ENCODE measurements around the gene USH1C.

The USH1C gene

DNA sequence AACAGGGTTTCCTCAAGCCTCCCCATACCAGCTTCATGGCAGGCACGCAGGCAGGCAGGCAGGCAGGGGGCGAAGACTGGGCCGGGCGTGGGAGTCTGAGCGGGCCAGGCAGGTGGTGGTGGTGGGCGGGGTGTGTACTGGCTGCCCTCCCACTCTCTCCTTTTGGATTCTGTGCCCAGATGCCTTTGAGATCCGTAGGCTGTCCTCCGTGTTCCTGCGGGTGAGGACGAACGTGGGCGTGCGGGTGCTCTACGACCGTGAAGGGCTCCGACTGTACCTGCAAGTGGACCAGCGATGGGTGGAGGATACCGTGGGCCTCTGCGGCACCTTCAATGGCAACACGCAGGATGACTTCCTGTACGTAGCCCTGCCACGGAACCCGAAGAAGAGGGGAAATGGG, 25.8 kb upstream of the USH1C start:
- DNase-seq (ENCODE audit: low spot score): no peak

GRCh38 chr11:17568944-17569343, 24.7 kb upstream of the USH1C start:
- DNase-seq (ENCODE audit: low spot score): no peak

- DNase-seq (ENCODE audit: low spot score): no peak
These were observed 20.4 kb upstream of the USH1C start for GRCh38 chr11:17564687-17565042.

GRCh38 chr11:17563961-17564686, 19.9 kb upstream of the USH1C start:
- DNase-seq (ENCODE audit: low spot score): no peak

DNA sequence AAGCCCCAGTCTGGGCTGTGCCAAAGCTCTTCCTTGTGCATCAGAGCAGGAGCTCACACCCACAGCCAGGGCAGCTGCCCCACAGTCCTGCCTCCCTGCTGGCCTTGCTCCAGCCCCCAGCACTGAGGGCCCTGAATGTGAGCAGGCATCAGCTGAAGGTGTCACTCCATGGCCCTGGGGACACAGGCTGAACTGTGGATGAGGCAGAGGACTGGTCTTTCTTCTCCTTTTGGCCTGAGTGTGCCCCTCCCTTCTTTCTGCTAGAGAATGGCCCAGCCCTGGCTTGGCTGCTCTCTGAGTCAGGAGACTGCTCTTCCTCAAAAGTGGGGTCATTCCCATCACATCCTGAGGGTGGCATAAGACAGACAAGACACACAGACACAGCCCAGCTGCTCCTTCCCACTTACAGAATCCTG, 19.0 kb upstream of the USH1C start:
- no peak for DNase-seq (ENCODE audit: low spot score)

GRCh38 chr11:17561526-17561925, 17.3 kb upstream of the USH1C start:
- no peak for DNase-seq (ENCODE audit: low spot score)

- DNase-seq (ENCODE audit: low spot score): no peak
These were observed 16.8 kb upstream of the USH1C start for GRCh38 chr11:17561111-17561415.

GRCh38 chr11:17560281-17561110, 16.3 kb upstream of the USH1C start:
- no peak for DNase-seq (ENCODE audit: low spot score)

GRCh38 chr11:17559341-17560087, 15.3 kb upstream of the USH1C start:
- DNase-seq (ENCODE audit: low spot score): no peak

GRCh38 chr11:17558916-17559315, 14.7 kb upstream of the USH1C start:
- DNase-seq (ENCODE audit: low spot score): no peak

DNA sequence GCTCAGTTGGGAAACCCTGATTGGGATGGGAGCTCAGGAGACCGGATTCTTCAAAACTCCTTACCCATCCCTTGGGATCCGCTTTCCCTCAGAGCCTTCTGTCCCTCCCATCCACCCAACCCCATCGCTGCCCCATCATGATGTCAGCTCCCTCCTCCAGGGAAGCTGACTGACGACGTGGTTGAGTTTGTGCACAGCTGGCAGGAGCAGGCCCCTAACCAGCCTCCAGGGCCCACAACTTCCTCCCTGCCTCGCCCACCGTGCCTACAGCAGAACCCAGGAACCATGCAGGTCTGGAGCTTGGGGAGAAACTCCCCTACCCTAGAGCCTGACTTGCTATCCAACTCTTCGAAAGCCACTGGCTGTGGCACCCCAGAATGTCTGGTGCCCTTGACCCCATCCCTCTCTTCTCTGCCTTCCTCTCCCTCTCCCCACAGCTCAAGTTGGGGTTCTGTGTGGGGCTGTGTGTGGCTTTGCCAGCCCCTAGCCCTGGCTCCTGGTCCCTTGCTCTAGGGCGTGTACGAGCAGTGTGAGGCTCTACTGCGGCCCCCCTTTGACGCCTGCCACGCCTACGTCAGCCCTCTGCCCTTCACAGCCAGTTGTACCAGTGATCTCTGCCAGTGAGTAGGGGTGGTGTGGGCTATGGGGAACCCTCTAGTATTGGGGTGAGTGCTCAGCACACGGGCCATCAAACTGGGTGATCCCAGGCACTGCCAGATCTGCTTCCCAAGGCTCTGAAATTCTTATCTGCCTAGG, 14.0 kb upstream of the USH1C start:
- DNase-seq (ENCODE audit: low spot score): no peak

DNA sequence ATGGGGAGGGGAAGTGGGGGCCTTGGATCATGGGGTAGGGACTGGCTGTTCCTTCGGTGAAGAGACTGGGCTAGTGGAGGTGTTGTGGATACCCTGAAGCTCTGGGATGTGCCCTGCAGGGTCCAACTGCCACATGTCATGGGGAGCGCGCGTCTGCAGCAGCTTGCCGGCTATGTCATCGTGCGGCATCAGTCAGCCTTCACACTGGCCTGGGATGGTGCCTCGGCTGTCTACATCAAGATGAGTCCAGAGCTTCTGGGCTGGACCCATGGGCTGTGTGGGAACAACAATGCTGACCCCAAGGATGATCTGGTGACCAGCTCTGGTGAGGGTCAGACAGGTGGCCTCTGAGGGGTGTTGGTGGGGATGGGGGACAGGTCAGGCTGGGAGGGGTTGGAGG, 12.8 kb upstream of the USH1C start:
- DNase-seq (ENCODE audit: low spot score): no peak

DNA sequence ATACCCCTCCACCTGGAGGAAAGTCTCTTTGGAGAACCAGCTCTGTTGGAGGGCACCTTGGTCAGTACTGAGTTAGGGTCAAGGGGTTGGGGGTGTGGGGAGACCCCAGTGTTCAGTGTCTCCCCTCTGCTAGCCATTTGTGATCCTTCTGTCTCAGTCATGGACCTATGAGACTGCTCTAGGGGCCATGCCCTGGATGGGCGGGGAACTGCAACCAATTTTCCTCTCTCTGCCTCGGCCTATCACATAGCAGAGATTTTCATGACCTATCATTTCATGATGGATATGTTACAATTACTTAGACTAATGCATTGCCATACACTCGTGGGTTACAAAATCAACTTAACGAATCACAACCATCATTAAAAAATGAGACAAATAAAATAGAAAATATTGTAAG, 10.3 kb upstream of the USH1C start:
- no peak for DNase-seq (ENCODE audit: low spot score)

DNA sequence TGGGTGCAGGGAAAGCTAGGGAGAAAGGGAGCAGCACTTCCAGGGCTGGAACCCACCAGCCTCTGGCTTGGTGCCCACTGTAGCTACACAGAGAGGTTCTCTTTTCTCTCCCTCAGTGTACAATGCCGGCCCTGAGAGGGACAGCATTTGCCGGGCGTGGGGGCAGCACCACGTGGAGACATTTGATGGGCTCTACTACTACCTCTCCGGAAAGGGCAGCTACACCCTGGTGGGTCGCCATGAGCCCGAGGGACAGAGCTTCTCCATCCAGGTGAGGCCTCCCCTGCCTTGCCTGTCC, 9.0 kb upstream of the USH1C start:
- DNase-seq (ENCODE audit: low spot score): no peak

DNA sequence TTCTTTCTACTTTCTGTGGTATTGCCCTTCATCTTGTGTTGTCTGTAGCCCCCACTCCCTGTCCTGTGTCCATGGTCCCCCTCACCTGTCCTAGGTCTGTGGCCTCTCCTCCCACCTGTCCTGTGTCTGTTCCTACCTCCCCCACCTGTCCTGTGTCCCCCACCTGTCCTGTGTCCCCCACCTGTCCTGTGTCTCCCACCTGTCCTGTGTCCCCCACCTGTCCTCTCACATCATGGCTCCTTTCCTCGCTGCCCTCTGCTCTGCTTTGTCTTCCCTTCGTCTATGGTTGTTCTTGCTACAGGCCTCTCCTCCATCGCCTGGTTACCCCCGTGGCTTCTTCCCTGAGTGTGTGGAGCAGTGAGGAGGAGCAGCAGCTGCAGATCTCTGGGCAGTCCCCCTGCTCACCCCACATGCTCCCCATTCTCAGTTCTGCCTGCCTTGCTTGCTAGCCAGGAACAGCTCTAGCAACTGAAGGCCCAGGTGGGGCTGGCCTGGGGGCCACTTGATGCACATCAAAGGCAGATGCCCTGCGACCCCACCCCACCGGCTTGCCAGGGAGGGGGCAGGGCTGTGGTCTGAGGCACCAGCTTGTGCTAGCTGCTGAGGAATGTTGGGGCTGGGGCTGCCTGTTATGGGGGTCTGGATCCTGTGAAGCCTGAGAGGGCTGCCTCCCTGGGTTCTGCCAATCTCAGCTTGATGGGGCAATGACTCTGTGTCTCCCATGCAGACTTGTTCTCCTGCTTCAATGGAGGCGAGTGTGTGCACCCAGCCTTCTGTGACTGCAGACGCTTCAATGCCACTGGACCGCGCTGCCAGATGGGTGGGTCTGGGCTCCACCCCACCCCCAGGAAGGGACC, 8.4 kb upstream of the USH1C start:
- no peak for DNase-seq (ENCODE audit: low spot score)

DNA sequence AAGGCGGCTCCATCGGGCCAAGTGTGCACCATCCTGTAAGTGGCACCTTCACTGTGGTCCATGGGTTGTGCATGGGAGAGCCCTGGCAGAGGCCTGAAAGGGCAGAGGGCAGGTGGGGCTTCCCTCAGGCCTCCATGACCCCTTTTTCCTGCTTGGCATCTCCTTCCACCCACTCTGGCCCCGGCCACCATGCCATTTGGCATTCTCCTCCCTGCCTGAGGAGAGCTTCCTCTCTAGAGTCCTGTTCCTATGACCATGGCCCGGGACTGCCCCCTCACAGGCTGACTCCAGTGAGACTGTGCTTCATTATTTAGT, 7.8 kb upstream of the USH1C start:
- no peak for DNase-seq (ENCODE audit: low spot score)

- DNase-seq (ENCODE audit: low spot score): no peak
These were observed 7.3 kb upstream of the USH1C start for GRCh38 chr11:17551347-17552040.

DNA sequence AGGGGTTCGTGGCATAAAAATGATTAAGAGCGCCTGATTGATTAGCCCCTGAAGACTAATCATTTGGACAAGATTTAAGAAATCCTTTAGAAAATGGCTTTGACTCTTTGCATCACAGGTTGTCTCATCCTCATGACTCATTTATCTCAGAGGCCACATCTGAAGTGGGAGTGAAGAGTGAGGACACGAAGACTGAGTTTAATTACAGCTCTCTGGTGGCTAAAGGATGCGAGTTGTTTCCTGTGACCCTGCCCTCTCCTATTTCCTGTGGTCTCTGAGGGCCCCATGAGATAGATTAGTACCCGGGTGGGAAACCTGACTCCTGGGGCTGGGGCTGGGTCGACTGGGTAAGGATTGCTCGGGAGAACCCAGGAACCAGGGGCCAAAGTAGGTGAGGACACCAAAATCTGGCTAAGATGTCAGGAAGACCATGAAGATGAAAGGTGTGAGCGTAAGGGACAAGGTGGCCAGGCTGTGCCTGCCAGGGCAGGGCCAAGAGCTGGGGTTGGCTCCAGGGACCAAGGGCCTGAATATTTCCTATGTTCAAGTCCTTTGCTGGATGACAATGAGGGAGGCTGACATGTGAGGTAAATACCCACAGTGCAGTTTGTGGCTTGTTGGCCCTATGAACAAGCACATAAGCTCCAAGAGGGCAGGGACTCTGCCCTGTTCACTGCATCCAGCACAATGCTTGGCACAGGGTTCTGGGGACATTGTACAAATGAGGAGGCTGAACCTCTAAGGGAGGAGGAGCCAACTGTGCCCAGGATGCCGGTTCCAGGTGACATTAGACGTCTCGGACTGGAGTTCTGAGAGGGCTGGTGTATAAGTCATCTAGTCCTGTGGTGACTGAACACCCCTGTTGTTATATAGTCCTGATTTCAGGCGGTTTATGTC, 6.5 kb upstream of the USH1C start:
- no peak for DNase-seq (ENCODE audit: low spot score)

GRCh38 chr11:17548444-17548843, 4.2 kb upstream of the USH1C start:
- DNase-seq (ENCODE audit: low spot score): no peak

DNA sequence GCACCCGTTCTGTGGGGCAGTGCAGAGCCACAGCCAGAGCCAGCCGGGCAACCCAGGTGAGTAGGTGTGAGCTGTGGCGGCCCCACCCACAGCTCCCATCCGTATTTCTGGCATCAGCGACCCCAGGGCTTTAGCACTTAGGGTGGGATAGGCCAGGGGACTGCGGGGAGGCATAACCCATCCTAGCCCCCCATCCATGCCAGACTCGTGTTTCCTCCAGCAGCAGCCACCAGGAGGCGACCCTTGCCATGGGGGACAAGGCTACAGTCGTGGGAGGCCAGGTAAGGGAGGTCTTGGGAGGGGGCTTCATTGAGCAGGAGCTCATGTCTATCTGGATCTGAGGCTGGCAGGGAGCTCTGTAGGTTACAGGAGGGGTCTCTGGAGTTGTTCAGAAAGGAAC, 3.7 kb upstream of the USH1C start:
- DNase-seq (ENCODE audit: low spot score): no peak
